ENCODE data around the gene FER. TPM values are rescaled to one million over a fixed set of nuclear protein-coding genes. Genes with fewer than 3 reads are reported as not detected.

Gene FER
- total and polyA plus RNA-seq, 12 donors, result 3.5 to 37.5 (median 27.0) TPM

- H3K27me3 ChIP-seq, result no peaks in the 10 kb centered on the region
- WGBS, 4 donors, result 81 to 96% (median 95%) methylated on average over 3 to 4 of the region's 4 CpGs
- no peak overlapping the region for H3K27ac ChIP-seq
- H3K4me3 ChIP-seq, result no peak overlapping the region
- H3K9me3 ChIP-seq (replicated peaks in 1 of 3), result no peaks in the 10 kb centered on the region
- TF ChIP-seq CTCF (IDR thresholded peaks at IDR 0.05) (no peak), POLR2A (IDR thresholded peaks at IDR 0.05) (no peak)
- intact Hi-C loops (cut with DNase I), result no loop called here
- DNase-seq, result no peak
- H3K4me1 ChIP-seq (replicated peaks in 1 of 2), result no peaks in the 10 kb centered on the region
- H3K36me3 ChIP-seq (replicated peaks in 1 of 2), result no peaks in the 10 kb centered on the region
These were observed 250.0 kb downstream of the FER start for GRCh38 chr5:108997720-108998119.

DNA sequence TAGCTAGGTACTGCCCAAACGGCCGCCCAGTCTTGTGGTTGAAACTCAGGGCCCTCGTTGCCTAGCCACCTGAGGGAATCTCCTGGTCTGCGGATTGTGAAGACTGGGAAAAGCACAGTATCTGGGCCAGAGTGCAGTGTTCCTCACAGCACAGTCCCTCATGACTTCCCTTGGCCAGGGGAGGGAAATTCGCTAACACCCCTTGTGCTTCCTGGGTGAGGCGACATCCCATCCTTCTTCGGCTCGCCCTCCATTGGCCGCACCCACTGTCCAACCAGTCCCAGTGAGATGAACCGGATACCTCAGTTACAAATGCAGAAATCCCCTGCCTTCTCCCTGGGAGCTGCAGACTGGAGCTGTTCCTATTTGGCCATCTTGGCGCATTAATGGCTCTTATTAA, 250.5 kb downstream of the FER start:
- no peaks in the 10 kb centered on the region for H3K9me3 ChIP-seq (replicated peaks in 1 of 3)
- TF ChIP-seq CTCF (IDR thresholded peaks at IDR 0.05), result no peak
- TF ChIP-seq POLR2A (IDR thresholded peaks at IDR 0.05), result no peak
- no peak overlapping the region for H3K4me3 ChIP-seq
- no peak for DNase-seq
- H3K4me1 ChIP-seq (replicated peaks in 1 of 2), result no peaks in the 10 kb centered on the region
- no peaks in the 10 kb centered on the region for H3K36me3 ChIP-seq (replicated peaks in 1 of 2)
- intact Hi-C loops (cut with DNase I), result no loop called here
- no peaks in the 10 kb centered on the region for H3K27me3 ChIP-seq
- 94 to 99% (median 97%) methylated on average over 11 of the region's 11 CpGs for WGBS, 4 donors
- no peak overlapping the region for H3K27ac ChIP-seq

GRCh38 chr5:109003928-109004327, 256.2 kb downstream of the FER start:
- H3K27ac ChIP-seq, result no peak overlapping the region
- no peak for DNase-seq
- no peak overlapping the region for H3K4me3 ChIP-seq
- no peaks in the 10 kb centered on the region for H3K4me1 ChIP-seq (replicated peaks in 1 of 2)
- 82 to 94% (median 92%) methylated on average over 4 of the region's 4 CpGs for WGBS, 4 donors
- no peaks in the 10 kb centered on the region for H3K36me3 ChIP-seq (replicated peaks in 1 of 2)
- H3K27me3 ChIP-seq, result no peaks in the 10 kb centered on the region
- H3K9me3 ChIP-seq (replicated peaks in 1 of 3), result no peaks in the 10 kb centered on the region
- intact Hi-C loops (cut with DNase I), result no loop called here
- no peak for TF ChIP-seq POLR2A (IDR thresholded peaks at IDR 0.05)
- TF ChIP-seq CTCF (IDR thresholded peaks at IDR 0.05), result no peak

GRCh38 chr5:109005297-109006009, 257.8 kb downstream of the FER start:
- Histone ChIP-seq H3K27me3 (no peaks in the 10 kb centered on the region), H3K36me3 (replicated peaks in 1 of 2) (no peaks in the 10 kb centered on the region), H3K4me1 (replicated peaks in 1 of 2) (no peaks in the 10 kb centered on the region), H3K9me3 (replicated peaks in 1 of 3) (no peaks in the 10 kb centered on the region), H3K4me3 (no peak overlapping the region), H3K27ac (no peak overlapping the region)
- WGBS, 4 donors, result 90 to 95% (median 92%) methylated on average over 4 of the region's 4 CpGs
- no peak for DNase-seq
- TF ChIP-seq POLR2A (IDR thresholded peaks at IDR 0.05) (no peak), CTCF (IDR thresholded peaks at IDR 0.05) (no peak)
- intact Hi-C loops (cut with DNase I), result no loop called here
